Keratinocyte (primary cell): ENCODE data around the gene C5orf22. TPM values are rescaled to one million over a fixed set of nuclear protein-coding genes. Genes with fewer than 3 reads are reported as not detected.
"Not testable (repeated sequence)": the region's sequence is repeated elsewhere in the genome, so short reads cannot be mapped to it uniquely, and the experiment has no call there.

Experiments
- DNase-seq: peaks from one replicate; pipeline ENCODE4 v3.0.0-alpha.2; 2011; ENCODE audit warnings: low read depth, missing footprints, low spot score
- FAIRE-seq: peaks from 2 replicates; lab custom pipeline; 2011; peaks lifted over from hg19 to GRCh38; lab: Jason Lieb, UNC
- H2AFZ ChIP-seq: 2 replicates; pipeline ENCODE4 v1.6.0; 2012; ENCODE audit warnings: low read length, control low read depth, inconsistent platforms; ENCODE audit not compliant: control insufficient read depth
- H3K27ac ChIP-seq: 2 replicates; pipeline ENCODE4 v1.5.1; 2011; ENCODE audit warnings: low read length; ENCODE audit not compliant: control insufficient read depth, insufficient read depth
- H3K27me3 ChIP-seq: 3 replicates; pipeline ENCODE4 v1.6.0; 2011; ENCODE audit warnings: low read length; ENCODE audit not compliant: control insufficient read depth, insufficient read depth; ENCODE audit errors: extremely low read depth
- H3K36me3 ChIP-seq, 2 experiments: 2 replicates in 1 of 2; 3 replicates in 1 of 2; pipeline ENCODE4 v1.5.1; 2011; ENCODE audit warnings: low read length in 2 of 2, mild to moderate bottlenecking in 1 of 2; ENCODE audit not compliant: control insufficient read depth in 2 of 2, insufficient read depth in 2 of 2; ENCODE audit errors: extremely low read depth in 1 of 2
- H3K4me1 ChIP-seq: 3 replicates; pipeline ENCODE4 v1.5.1; 2011; ENCODE audit warnings: low read length; ENCODE audit not compliant: control insufficient read depth, insufficient read depth; ENCODE audit errors: extremely low read depth
- H3K4me2 ChIP-seq: 3 replicates; pipeline ENCODE4 v1.6.0; 2011; ENCODE audit warnings: low read depth, low read length; ENCODE audit not compliant: control insufficient read depth, insufficient read depth; ENCODE audit errors: extremely low read depth
- H3K4me3 ChIP-seq, 3 experiments: fragments of 200-600 bp in 1 of 3; sonication (generic) in 1 of 3; 2 replicates in 2 of 3; 3 replicates in 1 of 3; pipeline ENCODE4 v1.5.1; 2011 to 2016; ENCODE audit warnings: low read length in 3 of 3, mild to moderate bottlenecking in 3 of 3, control low read depth in 2 of 3, inconsistent platforms in 1 of 3, low read depth in 1 of 3, mixed read lengths in 1 of 3, mixed run types in 1 of 3, moderate library complexity in 1 of 3; ENCODE audit not compliant: control insufficient read depth in 2 of 3, insufficient read depth in 2 of 3; ENCODE audit errors: extremely low read depth in 1 of 3
- H3K79me2 ChIP-seq: 2 replicates; pipeline ENCODE4 v1.6.0; 2012; ENCODE audit warnings: low read length; ENCODE audit not compliant: control insufficient read depth, insufficient read depth
- H3K9ac ChIP-seq: 3 replicates; pipeline ENCODE4 v1.6.0; 2011; ENCODE audit warnings: low read length; ENCODE audit not compliant: control insufficient read depth, insufficient read depth; ENCODE audit errors: extremely low read depth
- H3K9me1 ChIP-seq: 3 replicates; pipeline ENCODE4 v1.6.0; 2011; ENCODE audit warnings: low read length; ENCODE audit not compliant: control insufficient read depth, insufficient read depth; ENCODE audit errors: extremely low read depth
- H3K9me3 ChIP-seq: 2 replicates; pipeline ENCODE4 v1.5.1; 2012; ENCODE audit warnings: low read depth, low read length; ENCODE audit not compliant: control insufficient read depth
- H4K20me1 ChIP-seq: 3 replicates; pipeline ENCODE4 v1.6.0; 2011; ENCODE audit warnings: low read length; ENCODE audit not compliant: control insufficient read depth, insufficient read depth; ENCODE audit errors: extremely low read depth
- CTCF ChIP-seq, 3 experiments: IDR thresholded peaks in 1 of 3; conservative IDR thresholded peaks in 1 of 3; optimal IDR thresholded peaks in 1 of 3; 2 replicates in 2 of 3; 3 replicates in 1 of 3; pipeline versions ENCODE3 to v1.5.1; 2011; ENCODE audit warnings: low read length in 3 of 3, mild to moderate bottlenecking in 3 of 3, moderate library complexity in 2 of 3, control low read depth in 1 of 3, inconsistent platforms in 1 of 3; ENCODE audit not compliant: insufficient read depth in 2 of 3; ENCODE audit errors: extremely low read depth in 1 of 3
- EZH2 ChIP-seq: IDR thresholded peaks from one replicate; pipeline ENCODE4 v1.6.1; 2012; ENCODE audit warnings: inconsistent platforms, mild to moderate bottlenecking, low read length, moderate library complexity
- dilution Hi-C: fragments of 300-500 bp; cut with MboI; formaldehyde crosslinking; loops from one replicate; pipeline ENCODE4 v1.7.0; 2020; ENCODE audit warnings: low sequenced_read_pairs; ENCODE audit not compliant: extremely low pct_ligation_motif_present
- polyA plus RNA-seq, 5 experiments: library from polyadenylated mRNA; depleted of rRNA in 3 of 5; stranded (reverse) in 3 of 5; stranded (forward) in 1 of 5; unstranded in 1 of 5; fragments of >200 nt; gene quantifications; 1 replicate in 1 of 5; 2 replicates in 3 of 5; 3 replicates in 1 of 5; pipeline versions ENCODE4 v1.2.1 to v1.2.3, GENCODE V29; 2011 to 2012; ENCODE audit warnings: missing spikeins in 2 of 5, low read depth in 1 of 5, low replicate concordance in 1 of 5

Gene C5orf22
- polyA plus RNA-seq, 1 donor (not counting 4 experiments of a cell fraction or from before 2014, with no cell fraction given): 27.6 TPM

- no peak for DNase-seq
- Histone ChIP-seq H3K9me1 (no peaks in the 10 kb centered on the region), H3K9ac (no peak overlapping the region), H4K20me1 (no peaks in the 10 kb centered on the region), H3K4me3 (no peak overlapping the region), H3K36me3 (no peaks in the 10 kb centered on the region), H3K4me2 (no peak overlapping the region), H3K79me2 (no peaks in the 10 kb centered on the region), H3K27me3 (no peaks in the 10 kb centered on the region), H2AFZ (no peak overlapping the region), H3K9me3 (no peaks in the 10 kb centered on the region), H3K27ac (no peak overlapping the region), H3K4me1 (no peaks in the 10 kb centered on the region)
- FAIRE-seq: no peak
- dilution Hi-C loops: no loop called here
- TF ChIP-seq CTCF (optimal IDR thresholded peaks at IDR 0.05 in 1 of 3, IDR thresholded peaks at IDR 0.05 in 1 of 3, conservative IDR thresholded peaks at IDR 0.05 in 1 of 3; ENCODE audit: extremely low read depth in 1 of 3, insufficient read depth in 2 of 3, low read length in 3 of 3) (no peak), EZH2 (no peak)
These were observed 64.3 kb downstream of the C5orf22 start for GRCh38 chr5:31596354-31596753.

DNA sequence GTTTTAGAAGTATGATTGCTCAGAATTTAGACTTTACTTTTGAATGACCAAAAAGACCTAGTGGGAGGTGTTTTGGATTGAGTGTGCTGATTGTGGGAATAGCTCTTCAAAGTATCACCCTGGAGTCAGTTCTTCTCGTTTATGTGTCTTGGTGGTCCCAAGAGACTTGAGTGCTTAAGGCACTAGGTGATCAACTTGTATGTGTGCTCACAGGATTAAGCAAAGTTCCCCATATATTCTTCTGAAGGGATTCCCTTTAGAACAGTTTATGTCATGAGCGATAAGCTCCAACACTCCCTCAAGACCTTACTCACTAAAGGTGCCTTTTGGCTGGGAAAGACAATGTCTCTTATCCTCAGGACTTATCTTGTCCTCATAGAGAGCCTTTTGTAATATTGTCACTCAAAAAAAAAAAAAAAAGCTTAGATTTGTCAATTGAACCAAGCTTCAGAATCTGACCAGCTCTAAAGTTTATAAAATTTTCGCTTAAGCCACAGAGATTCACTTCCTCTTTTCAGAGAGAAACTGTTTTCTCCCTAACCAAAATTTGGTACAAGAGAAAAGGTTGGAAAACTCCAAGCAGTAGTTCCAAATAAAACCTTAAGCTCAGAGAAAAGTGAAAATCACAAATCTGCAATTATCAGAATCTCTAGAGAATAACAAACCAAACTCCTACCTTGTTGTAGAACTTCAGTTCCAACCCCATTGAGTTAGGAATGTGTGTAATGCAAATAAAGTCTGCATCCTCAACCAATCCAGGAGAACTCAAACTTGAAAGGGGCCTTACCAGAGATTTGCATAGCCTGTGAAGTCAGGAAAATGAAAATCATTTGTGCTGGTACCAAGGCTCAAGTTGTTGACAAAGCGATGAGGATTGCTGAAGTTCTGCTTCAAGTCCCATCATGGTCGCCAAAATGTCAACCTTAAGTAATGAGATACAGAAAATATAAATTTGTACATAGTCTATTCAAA lies 66.8 kb downstream of the C5orf22 start:
- dilution Hi-C loops: no loop called here
- no peaks in the 10 kb centered on the region for H3K36me3 ChIP-seq

GRCh38 chr5:31602305-31602704 lies 70.2 kb downstream of the C5orf22 start:
- H3K4me2 ChIP-seq, H3K27me3 ChIP-seq, DNase-seq, H3K79me2 ChIP-seq, FAIRE-seq, H3K4me3 ChIP-seq, H3K4me1 ChIP-seq, H2AFZ ChIP-seq, dilution Hi-C loops, H4K20me1 ChIP-seq, H3K27ac ChIP-seq, H3K9me1 ChIP-seq, H3K36me3 ChIP-seq, H3K9ac ChIP-seq, H3K9me3 ChIP-seq: not testable (repeated sequence)

More for the DNA sequence above, 66.8 kb downstream of the C5orf22 start:
- FAIRE-seq (no peak), DNase-seq (no peak)
- H3K9me1 ChIP-seq: no peaks in the 10 kb centered on the region
- TF ChIP-seq CTCF (optimal IDR thresholded peaks at IDR 0.05 in 1 of 3, IDR thresholded peaks at IDR 0.05 in 1 of 3, conservative IDR thresholded peaks at IDR 0.05 in 1 of 3; ENCODE audit: extremely low read depth in 1 of 3, insufficient read depth in 2 of 3, low read length in 3 of 3): no peak
- TF ChIP-seq EZH2: no peak
- no peaks in the 10 kb centered on the region for H3K27me3 ChIP-seq
- no peak overlapping the region for H3K27ac ChIP-seq
- H3K4me3 ChIP-seq: no peak overlapping the region
- H3K4me2 ChIP-seq: no peak overlapping the region
- no peaks in the 10 kb centered on the region for H3K79me2 ChIP-seq
- H3K9me3 ChIP-seq: no peaks in the 10 kb centered on the region
- H2AFZ ChIP-seq: no peak overlapping the region
- no peaks in the 10 kb centered on the region for H4K20me1 ChIP-seq
- H3K9ac ChIP-seq: no peak overlapping the region
- no peaks in the 10 kb centered on the region for H3K4me1 ChIP-seq
